Endothelial cell of umbilical vein (primary cell): ENCODE measurements around the gene COL23A1. TPM values are rescaled to one million over a fixed set of nuclear protein-coding genes. Genes with fewer than 3 reads are reported as not detected.

Experiments used
- BruUV-seq: library from RNA; stranded (reverse); fragments of 400-500 nt; replicated peaks from 2 replicates; lab custom pipeline; 2021; lab: Mats Ljungman, UMichigan
- CTCF ChIA-PET: fragments of 300-600, 350-600 bp; sonication (Branson Sonifier 250); formaldehyde crosslinking; loops from one replicate; lab custom pipeline; 2021; ENCODE audit warnings: antibody characterized with exemption, inconsistent platforms; lab: Charles Lee
- POLR2A ChIA-PET: fragments of 300-600, 350-600 bp; sonication (Branson Sonifier 250); formaldehyde crosslinking; loops from one replicate; lab custom pipeline; 2021; ENCODE audit warnings: antibody characterized with exemption, inconsistent platforms; lab: Charles Lee
- DNase-seq: peaks from one replicate; pipeline ENCODE4 v3.0.0-alpha.2; 2011; ENCODE audit warnings: low read depth, low spot score
- FAIRE-seq: peaks from 2 replicates; lab custom pipeline; 2011; peaks lifted over from hg19 to GRCh38; lab: Jason Lieb, UNC
- H2AFZ ChIP-seq: 2 replicates; pipeline ENCODE4 v1.6.0; 2012; ENCODE audit warnings: low read depth, low read length, control low read depth, inconsistent platforms
- H3K27ac ChIP-seq: 2 replicates; pipeline ENCODE4 v1.5.1; 2011; ENCODE audit warnings: low read depth, mild to moderate bottlenecking, control low read depth, low read length, moderate library complexity; ENCODE audit not compliant: insufficient read depth
- H3K27me3 ChIP-seq, 2 experiments: 2 replicates each; pipeline versions ENCODE4 v1.6.0 to v1.6.1; 2011; ENCODE audit warnings: low read length in 2 of 2, mixed read lengths in 1 of 2; ENCODE audit not compliant: control insufficient read depth in 2 of 2, insufficient read depth in 2 of 2
- H3K36me3 ChIP-seq, 2 experiments: 2 replicates in 1 of 2; 3 replicates in 1 of 2; pipeline ENCODE4 v1.5.1; 2011; ENCODE audit warnings: low read length in 2 of 2, mild to moderate bottlenecking in 1 of 2, moderate library complexity in 1 of 2; ENCODE audit not compliant: control insufficient read depth in 2 of 2, insufficient read depth in 2 of 2; ENCODE audit errors: extremely low read depth in 1 of 2
- H3K4me1 ChIP-seq: 3 replicates; pipeline ENCODE4 v1.5.1; 2011; ENCODE audit warnings: mild to moderate bottlenecking, low read length; ENCODE audit not compliant: control insufficient read depth, insufficient read depth; ENCODE audit errors: extremely low read depth
- H3K4me2 ChIP-seq: 2 replicates; pipeline ENCODE4 v1.6.1; 2011; ENCODE audit warnings: low read length, control low read depth, mixed read lengths; ENCODE audit not compliant: insufficient read depth
- H3K4me3 ChIP-seq, 3 experiments: fragments of 200-600 bp in 1 of 3; sonication (generic), shearing (Covaris generic) in 1 of 3; replicated peaks in 1 of 3; 2 replicates each; pipeline ENCODE4 v1.5.1; 2011 to 2016; ENCODE audit warnings: control low read depth in 3 of 3, low read length in 3 of 3, mild to moderate bottlenecking in 2 of 3, inconsistent platforms in 1 of 3, low read depth in 1 of 3, moderate library complexity in 1 of 3; ENCODE audit not compliant: insufficient read depth in 1 of 3
- H3K79me2 ChIP-seq: 2 replicates; pipeline ENCODE4 v1.6.0; 2012; ENCODE audit warnings: low read length, inconsistent platforms; ENCODE audit not compliant: control insufficient read depth, insufficient read depth
- H3K9ac ChIP-seq: replicated peaks from 2 replicates; pipeline ENCODE3; 2011; ENCODE audit warnings: low read length, control low read depth; ENCODE audit not compliant: insufficient read depth; ENCODE audit errors: extremely low read depth
- H3K9me1 ChIP-seq: replicated peaks from 3 replicates; pipeline ENCODE4 v1.6.0; 2011; ENCODE audit warnings: mild to moderate bottlenecking, low read length; ENCODE audit not compliant: control insufficient read depth, insufficient read depth; ENCODE audit errors: extremely low read depth
- H3K9me3 ChIP-seq: replicated peaks from 2 replicates; pipeline ENCODE4 v1.5.1; 2012; ENCODE audit warnings: low read length, inconsistent platforms; ENCODE audit not compliant: control insufficient read depth, insufficient read depth
- H4K20me1 ChIP-seq: replicated peaks from 2 replicates; pipeline ENCODE3; 2011; ENCODE audit warnings: mild to moderate bottlenecking, low read length; ENCODE audit not compliant: control insufficient read depth, insufficient read depth; ENCODE audit errors: extremely low read depth
- CTCF ChIP-seq, 2 donors: IDR thresholded peaks; 1 replicate in 1 of 2; 2 replicates in 1 of 2; pipeline ENCODE4 v1.5.1; 2011; ENCODE audit warnings: low read length in 2 of 2, mild to moderate bottlenecking in 2 of 2, moderate library complexity in 2 of 2, control low read depth in 1 of 2, inconsistent platforms in 1 of 2, low read depth in 1 of 2; ENCODE audit not compliant: insufficient read depth in 1 of 2; ENCODE audit errors: extremely low read depth in 1 of 2
- EZH2 ChIP-seq: IDR thresholded peaks from 2 replicates; pipeline ENCODE4 v1.6.1; 2012; ENCODE audit warnings: borderline replicate concordance, low read depth, mild to moderate bottlenecking, moderate library complexity, low read length, inconsistent platforms; ENCODE audit not compliant: severe bottlenecking
- FOS ChIP-seq: IDR thresholded peaks from 2 replicates; pipeline ENCODE4 v1.6.1; 2011; ENCODE audit warnings: mild to moderate bottlenecking, low read length, moderate library complexity, borderline replicate concordance; ENCODE audit not compliant: insufficient read depth
- GATA2 ChIP-seq: IDR thresholded peaks from 2 replicates; pipeline ENCODE4 v1.7.0; 2011; ENCODE audit warnings: low read depth, mild to moderate bottlenecking, moderate library complexity, mixed read lengths, low read length; ENCODE audit not compliant: insufficient read length, insufficient read depth
- JUN ChIP-seq: IDR thresholded peaks from 2 replicates; pipeline ENCODE4 v1.6.1; 2011; ENCODE audit warnings: borderline replicate concordance, low read depth; ENCODE audit not compliant: insufficient read length, insufficient read depth
- MAX ChIP-seq: IDR thresholded peaks from 2 replicates; pipeline ENCODE4 v1.6.1; 2011; ENCODE audit not compliant: insufficient read depth, insufficient read length
- MYC ChIP-seq: IDR thresholded peaks from one replicate; pipeline ENCODE4 v1.6.1; 2011; ENCODE audit warnings: mild to moderate bottlenecking, low read depth, low read length
- POLR2A ChIP-seq: IDR thresholded peaks from 2 replicates; pipeline ENCODE4 v1.6.1; 2012; ENCODE audit warnings: low read depth, mild to moderate bottlenecking, control low read depth, low read length
- POLR2AphosphoS5 ChIP-seq: IDR thresholded peaks from 2 replicates; pipeline ENCODE4 v1.6.1; 2012; ENCODE audit warnings: low read depth, mild to moderate bottlenecking, control low read depth, low read length, moderate library complexity; ENCODE audit not compliant: insufficient read depth
- dilution Hi-C: fragments of 300-500 bp; cut with MboI; formaldehyde crosslinking; loops from one replicate; pipeline ENCODE4 v1.15.0; 2019; ENCODE audit warnings: low sequenced_read_pairs; ENCODE audit not compliant: extremely low pct_ligation_motif_present
- intact Hi-C: fragments of 100-400 bp; cut with micrococcal nuclease; formaldehyde crosslinking; loops from one replicate; pipeline ENCODE4 v1.10.0; 2022
- polyA plus RNA-seq, 4 experiments: library from polyadenylated mRNA; depleted of rRNA in 3 of 4; stranded (reverse) in 3 of 4; unstranded in 1 of 4; fragments of >200 nt; gene quantifications; 2 replicates each; pipeline versions ENCODE4 v1.2.1 to v1.2.3, GENCODE V29; 2011 to 2012; ENCODE audit warnings: missing spikeins in 1 of 4
- total RNA-seq: library from RNA; stranded (reverse); gene quantifications from 2 replicates; pipeline ENCODE4 v1.2.3, GENCODE V29; 2021

Gene COL23A1
- total and polyA plus RNA-seq, 2 donors (not counting 3 experiments of a cell fraction or from before 2014, with no cell fraction given): not detected

GRCh38 chr5:178292826-178293205, 297.4 kb downstream of the COL23A1 start:
- H3K36me3 ChIP-seq: no peaks in the 10 kb centered on the region
- no peaks in the 10 kb centered on the region for H3K9me3 ChIP-seq
- no peaks in the 10 kb centered on the region for H3K79me2 ChIP-seq
- ChIA-PET CTCF (no interaction called here), POLR2A (no interaction called here)
- intact Hi-C loops (no loop called here), dilution Hi-C loops (no loop called here)
- BruUV-seq: no TSS peak
- no peaks in the 10 kb centered on the region for H3K4me1 ChIP-seq
- H3K27ac ChIP-seq: no peak overlapping the region
- no peaks in the 10 kb centered on the region for H3K9me1 ChIP-seq
- H2AFZ ChIP-seq: no peak overlapping the region
- no peak overlapping the region for H3K4me2 ChIP-seq
- FAIRE-seq (no peak), DNase-seq (no peak)
- H3K27me3 ChIP-seq: peaks cover 0 to 2% of the 10 kb centered on the region in 2 experiments
- TF ChIP-seq JUN (no peak), FOS (no peak), CTCF (IDR thresholded peaks at IDR 0.05; ENCODE audit: extremely low read depth in 1 of 2, insufficient read depth in 1 of 2, low read depth in 1 of 2, low read length in 2 of 2) (no peak), EZH2 (no peak), GATA2 (no peak), POLR2AphosphoS5 (no peak), MYC (no peak), MAX (no peak), POLR2A (no peak)
- no peaks in the 10 kb centered on the region for H4K20me1 ChIP-seq
- H3K4me3 ChIP-seq: no peak overlapping the region
- no peak overlapping the region for H3K9ac ChIP-seq
